HL-60 (cell line): Measurements from ENCODE around the gene DMBT1.

Experiments used
- POLR2AphosphoS5 ChIP-seq: IDR thresholded peaks from 2 replicates; pipeline ENCODE4 v1.6.1; 2012; ENCODE audit warnings: low read depth
- TF ChIP-seq, protein P1 (sequence below): IDR thresholded peaks from one replicate; pipeline ENCODE4 v1.5.1; 2011; ENCODE audit warnings: low read length, control low read depth, inconsistent platforms; ENCODE audit not compliant: insufficient read depth
- TF ChIP-seq, protein P2 (sequence below): IDR thresholded peaks from 2 replicates; pipeline ENCODE4 v1.6.1; 2012; ENCODE audit warnings: low read depth; ENCODE audit not compliant: insufficient replicate concordance

DNA sequence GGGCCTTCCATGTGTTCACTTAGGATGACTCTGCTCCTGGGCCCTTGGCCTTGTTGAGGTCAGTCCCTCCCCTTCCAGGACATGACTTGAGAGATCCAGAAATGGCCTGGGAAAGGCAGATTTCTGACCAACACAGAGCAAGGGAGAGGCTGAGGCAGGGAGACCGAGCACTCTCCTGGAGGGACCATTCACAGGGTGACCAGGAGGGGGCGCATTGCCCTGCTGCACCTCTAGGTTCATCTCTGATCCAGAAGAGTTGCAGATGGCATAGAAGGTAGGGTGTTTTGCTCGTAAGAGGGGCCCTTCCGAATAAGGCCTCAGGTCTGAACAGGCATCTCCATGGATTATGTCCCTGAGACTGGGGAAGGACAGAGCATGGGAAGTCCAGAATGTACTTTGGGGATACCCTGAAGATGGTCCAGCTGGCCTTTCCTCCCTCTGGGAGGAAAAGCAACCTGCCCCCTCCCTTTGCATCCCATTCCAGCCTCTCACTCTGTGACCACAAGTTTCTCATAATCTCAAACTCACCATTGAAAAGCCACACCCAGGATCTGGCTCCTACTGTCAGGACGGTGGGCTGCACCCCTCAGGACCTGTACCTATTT lies 6.6 kb downstream of the DMBT1 start:
- TF ChIP-seq, protein P1, sequence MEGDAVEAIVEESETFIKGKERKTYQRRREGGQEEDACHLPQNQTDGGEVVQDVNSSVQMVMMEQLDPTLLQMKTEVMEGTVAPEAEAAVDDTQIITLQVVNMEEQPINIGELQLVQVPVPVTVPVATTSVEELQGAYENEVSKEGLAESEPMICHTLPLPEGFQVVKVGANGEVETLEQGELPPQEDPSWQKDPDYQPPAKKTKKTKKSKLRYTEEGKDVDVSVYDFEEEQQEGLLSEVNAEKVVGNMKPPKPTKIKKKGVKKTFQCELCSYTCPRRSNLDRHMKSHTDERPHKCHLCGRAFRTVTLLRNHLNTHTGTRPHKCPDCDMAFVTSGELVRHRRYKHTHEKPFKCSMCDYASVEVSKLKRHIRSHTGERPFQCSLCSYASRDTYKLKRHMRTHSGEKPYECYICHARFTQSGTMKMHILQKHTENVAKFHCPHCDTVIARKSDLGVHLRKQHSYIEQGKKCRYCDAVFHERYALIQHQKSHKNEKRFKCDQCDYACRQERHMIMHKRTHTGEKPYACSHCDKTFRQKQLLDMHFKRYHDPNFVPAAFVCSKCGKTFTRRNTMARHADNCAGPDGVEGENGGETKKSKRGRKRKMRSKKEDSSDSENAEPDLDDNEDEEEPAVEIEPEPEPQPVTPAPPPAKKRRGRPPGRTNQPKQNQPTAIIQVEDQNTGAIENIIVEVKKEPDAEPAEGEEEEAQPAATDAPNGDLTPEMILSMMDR = peak; percentile 43
- no peak for TF ChIP-seq POLR2AphosphoS5
- TF ChIP-seq, protein P2, sequence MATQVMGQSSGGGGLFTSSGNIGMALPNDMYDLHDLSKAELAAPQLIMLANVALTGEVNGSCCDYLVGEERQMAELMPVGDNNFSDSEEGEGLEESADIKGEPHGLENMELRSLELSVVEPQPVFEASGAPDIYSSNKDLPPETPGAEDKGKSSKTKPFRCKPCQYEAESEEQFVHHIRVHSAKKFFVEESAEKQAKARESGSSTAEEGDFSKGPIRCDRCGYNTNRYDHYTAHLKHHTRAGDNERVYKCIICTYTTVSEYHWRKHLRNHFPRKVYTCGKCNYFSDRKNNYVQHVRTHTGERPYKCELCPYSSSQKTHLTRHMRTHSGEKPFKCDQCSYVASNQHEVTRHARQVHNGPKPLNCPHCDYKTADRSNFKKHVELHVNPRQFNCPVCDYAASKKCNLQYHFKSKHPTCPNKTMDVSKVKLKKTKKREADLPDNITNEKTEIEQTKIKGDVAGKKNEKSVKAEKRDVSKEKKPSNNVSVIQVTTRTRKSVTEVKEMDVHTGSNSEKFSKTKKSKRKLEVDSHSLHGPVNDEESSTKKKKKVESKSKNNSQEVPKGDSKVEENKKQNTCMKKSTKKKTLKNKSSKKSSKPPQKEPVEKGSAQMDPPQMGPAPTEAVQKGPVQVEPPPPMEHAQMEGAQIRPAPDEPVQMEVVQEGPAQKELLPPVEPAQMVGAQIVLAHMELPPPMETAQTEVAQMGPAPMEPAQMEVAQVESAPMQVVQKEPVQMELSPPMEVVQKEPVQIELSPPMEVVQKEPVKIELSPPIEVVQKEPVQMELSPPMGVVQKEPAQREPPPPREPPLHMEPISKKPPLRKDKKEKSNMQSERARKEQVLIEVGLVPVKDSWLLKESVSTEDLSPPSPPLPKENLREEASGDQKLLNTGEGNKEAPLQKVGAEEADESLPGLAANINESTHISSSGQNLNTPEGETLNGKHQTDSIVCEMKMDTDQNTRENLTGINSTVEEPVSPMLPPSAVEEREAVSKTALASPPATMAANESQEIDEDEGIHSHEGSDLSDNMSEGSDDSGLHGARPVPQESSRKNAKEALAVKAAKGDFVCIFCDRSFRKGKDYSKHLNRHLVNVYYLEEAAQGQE = no peak
